GM12874 (cell line): ENCODE measurements around the gene PTGDS.

Experiments used
- TF ChIP-seq, protein P1 (sequence below): IDR thresholded peaks from 2 replicates; pipeline ENCODE4 v1.5.1; 2011; ENCODE audit warnings: low read depth, mild to moderate bottlenecking, control low read depth, low read length, moderate library complexity; ENCODE audit not compliant: insufficient read depth

Gene PTGDS

DNA sequence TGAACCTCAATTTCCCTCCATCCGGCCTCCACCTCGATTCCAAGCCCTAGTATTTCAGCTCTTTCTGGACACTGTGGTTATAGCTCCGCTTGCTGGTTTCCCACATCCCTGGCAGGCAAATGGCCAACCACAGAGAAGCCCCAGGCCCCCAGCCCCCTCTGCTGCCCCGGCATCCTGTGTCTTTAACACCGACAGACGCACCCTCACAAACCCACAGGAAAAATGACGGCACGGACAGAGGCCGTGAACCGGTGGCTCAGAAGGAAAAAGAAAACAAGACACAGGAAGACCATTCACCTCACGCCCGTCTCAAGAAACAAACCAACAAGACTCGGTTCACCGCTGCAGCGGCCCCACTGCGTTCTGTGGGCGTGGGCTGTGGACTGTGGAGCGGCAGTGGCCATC is 20.5 kb downstream of the PTGDS start:
- TF ChIP-seq, protein P1, sequence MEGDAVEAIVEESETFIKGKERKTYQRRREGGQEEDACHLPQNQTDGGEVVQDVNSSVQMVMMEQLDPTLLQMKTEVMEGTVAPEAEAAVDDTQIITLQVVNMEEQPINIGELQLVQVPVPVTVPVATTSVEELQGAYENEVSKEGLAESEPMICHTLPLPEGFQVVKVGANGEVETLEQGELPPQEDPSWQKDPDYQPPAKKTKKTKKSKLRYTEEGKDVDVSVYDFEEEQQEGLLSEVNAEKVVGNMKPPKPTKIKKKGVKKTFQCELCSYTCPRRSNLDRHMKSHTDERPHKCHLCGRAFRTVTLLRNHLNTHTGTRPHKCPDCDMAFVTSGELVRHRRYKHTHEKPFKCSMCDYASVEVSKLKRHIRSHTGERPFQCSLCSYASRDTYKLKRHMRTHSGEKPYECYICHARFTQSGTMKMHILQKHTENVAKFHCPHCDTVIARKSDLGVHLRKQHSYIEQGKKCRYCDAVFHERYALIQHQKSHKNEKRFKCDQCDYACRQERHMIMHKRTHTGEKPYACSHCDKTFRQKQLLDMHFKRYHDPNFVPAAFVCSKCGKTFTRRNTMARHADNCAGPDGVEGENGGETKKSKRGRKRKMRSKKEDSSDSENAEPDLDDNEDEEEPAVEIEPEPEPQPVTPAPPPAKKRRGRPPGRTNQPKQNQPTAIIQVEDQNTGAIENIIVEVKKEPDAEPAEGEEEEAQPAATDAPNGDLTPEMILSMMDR, result no peak

- TF ChIP-seq, protein P1, result no peak
Observed at GRCh38 chr9:137000177-137000930, 23.1 kb downstream of the PTGDS start.

- TF ChIP-seq, protein P1, result no peak
Observed at GRCh38 chr9:137001857-137002645, 24.7 kb downstream of the PTGDS start.

- TF ChIP-seq, protein P1, result no peak
Observed at GRCh38 chr9:137002646-137003041, 25.3 kb downstream of the PTGDS start.

DNA sequence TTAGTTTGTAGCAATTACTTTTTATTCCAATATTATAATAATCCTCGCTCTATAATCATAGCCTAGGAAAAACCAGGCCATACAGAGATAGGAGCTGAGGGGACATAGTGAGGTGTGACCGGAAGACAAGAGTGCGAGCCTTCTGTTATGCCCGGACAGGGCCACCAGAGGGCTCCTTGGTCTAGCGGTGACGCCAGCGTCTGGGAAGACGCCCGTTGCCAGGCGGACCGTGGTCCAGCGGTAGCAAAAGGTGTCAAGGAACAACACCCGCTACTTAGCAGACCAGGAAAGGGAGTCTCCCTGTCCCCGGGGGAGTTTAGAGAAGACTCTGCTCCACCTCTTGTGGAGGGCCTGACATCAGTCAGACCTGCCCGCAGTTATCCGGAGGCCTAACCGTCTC is 27.0 kb downstream of the PTGDS start:
- TF ChIP-seq, protein P1, result peak; percentile 34

- TF ChIP-seq, protein P1, result no peak
Observed at GRCh38 chr9:137006116-137007003, 29.1 kb downstream of the PTGDS start.
